K562 (cell line): ENCODE data around the gene SLC44A5. TPM values are rescaled to one million over a fixed set of nuclear protein-coding genes. Genes with fewer than 3 reads are reported as not detected.

Source experiments
- ATAC-seq: fragments of 200-7000 bp; cut with Tn5 transposase; 3 replicates; pipeline ENCODE4 v1.9.1; 2020; ENCODE audit warnings: moderate library complexity
- BruUV-seq: library from RNA; stranded (reverse); fragments of 400-500 nt; replicated peaks from 2 replicates; lab custom pipeline; 2021; lab: Mats Ljungman, UMichigan
- CTCF ChIA-PET: fragments of 300-600 bp; formaldehyde crosslinking; extraction: SDS; loops from one replicate; lab custom pipeline; 2021; ENCODE audit warnings: low intra/inter-chr PET ratio; lab: Yijun Ruan, JAX
- POLR2A ChIA-PET: fragments of 300-600, 350-650 bp; sonication (Branson Sonifier 250); formaldehyde crosslinking; extraction: SDS; loops from one replicate; lab custom pipeline; 2021; ENCODE audit warnings: antibody characterized with exemption, inconsistent platforms; lab: Yijun Ruan, JAX
- DNase-seq, 4 experiments: peaks; one replicate each; pipeline versions ENCODE4 v3.0.0 to v3.0.0-alpha.2; 2011 to 2018; ENCODE audit warnings: low spot score in 3 of 4, mixed read lengths in 3 of 4; ENCODE audit errors: extremely low read depth in 1 of 4
- FAIRE-seq: peaks from 2 replicates; lab custom pipeline; 2011; peaks lifted over from hg19 to GRCh38; lab: Jason Lieb, UNC
- H2AFZ ChIP-seq: 2 replicates; pipeline ENCODE4 v1.6.0; 2011; ENCODE audit warnings: low read depth, low read length, control low read depth, inconsistent platforms
- H3K27ac ChIP-seq: fragments of 200-600 bp; 3 replicates; pipeline ENCODE4 v1.8.0; 2011; ENCODE audit warnings: low read depth, mild to moderate bottlenecking, control low read depth, inconsistent platforms, low read length, moderate library complexity, mixed read lengths; ENCODE audit errors: extremely low read depth
- H3K27me3 ChIP-seq, 2 experiments: fragments of 300-600 bp in 1 of 2; 2 replicates in 1 of 2; 3 replicates in 1 of 2; pipeline versions ENCODE4 v1.6.0 to v1.8.0; 2011; ENCODE audit warnings: inconsistent platforms in 2 of 2, low read length in 2 of 2, mild to moderate bottlenecking in 1 of 2, mixed read lengths in 1 of 2, moderate library complexity in 1 of 2; ENCODE audit not compliant: control insufficient read depth in 2 of 2, insufficient read depth in 2 of 2
- H3K36me3 ChIP-seq: fragments of 300-600 bp; 3 replicates; pipeline ENCODE4 v1.8.0; 2011; ENCODE audit warnings: mild to moderate bottlenecking, low read length, inconsistent platforms; ENCODE audit not compliant: control insufficient read depth, insufficient read depth
- H3K4me1 ChIP-seq, 2 experiments: fragments of 200-600 bp in 1 of 2; replicated peaks in 1 of 2; 2 replicates in 1 of 2; 3 replicates in 1 of 2; pipeline versions ENCODE4 v1.5.1 to v1.8.0; 2011; ENCODE audit warnings: inconsistent platforms in 2 of 2, low read length in 2 of 2, mild to moderate bottlenecking in 1 of 2, mixed read lengths in 1 of 2, moderate library complexity in 1 of 2; ENCODE audit not compliant: control insufficient read depth in 2 of 2, insufficient read depth in 2 of 2
- H3K4me2 ChIP-seq: 2 replicates; pipeline ENCODE4 v1.6.1; 2011; ENCODE audit warnings: low read length, control low read depth, inconsistent platforms, mixed read lengths; ENCODE audit not compliant: insufficient read depth
- H3K4me3 ChIP-seq: fragments of 200-600 bp; sonication (generic), shearing (Covaris generic); 2 replicates; pipeline ENCODE4 v1.5.1; 2016; ENCODE audit warnings: control low read depth, inconsistent platforms
- H3K79me2 ChIP-seq: fragments of 200-600 bp; 3 replicates; pipeline ENCODE4 v1.8.0; 2011; ENCODE audit warnings: low read length, inconsistent platforms; ENCODE audit not compliant: control insufficient read depth, insufficient read depth
- H3K9ac ChIP-seq, 2 experiments: 2 replicates each; pipeline versions ENCODE4 v1.6.0 to v1.6.1; 2011; ENCODE audit warnings: low read depth in 2 of 2, low read length in 2 of 2, control low read depth in 1 of 2, inconsistent platforms in 1 of 2, mild to moderate bottlenecking in 1 of 2, mixed read lengths in 1 of 2; ENCODE audit not compliant: insufficient read depth in 1 of 2
- H3K9me1 ChIP-seq: one replicate; pipeline ENCODE4 v1.6.0; 2011; ENCODE audit warnings: inconsistent platforms, mild to moderate bottlenecking, low read length, moderate library complexity; ENCODE audit not compliant: control insufficient read depth, insufficient read depth
- H3K9me3 ChIP-seq: replicated peaks from 2 replicates; pipeline ENCODE4 v1.5.1; 2011; ENCODE audit warnings: low read depth, low read length, inconsistent platforms; ENCODE audit not compliant: control insufficient read depth, insufficient read depth
- H4K20me1 ChIP-seq: replicated peaks from 2 replicates; pipeline ENCODE4 v1.6.1; 2011; ENCODE audit warnings: low read length, inconsistent platforms, mixed read lengths; ENCODE audit not compliant: control insufficient read depth, insufficient read depth
- FOXJ2 ChIP-seq: fragments of 200-800 bp; sonication (Bioruptor generic); IDR thresholded peaks from 2 replicates; pipeline ENCODE4 v1.6.1; 2016; ENCODE audit warnings: missing genetic modification characterization, missing compliant biosample characterization
- ZNF277 ChIP-seq: fragments of 250-450 bp; sonication (Bioruptor Pico); IDR thresholded peaks from 2 replicates; pipeline ENCODE4 v1.8.0; 2022; ENCODE audit warnings: inconsistent platforms, mild to moderate bottlenecking, moderate library complexity, borderline replicate concordance
- ZNF639 ChIP-seq, 2 experiments: fragments of 200-800 bp in 1 of 2; sonication (Bioruptor generic) in 1 of 2; sonication (generic) in 1 of 2; formaldehyde crosslinking in 1 of 2; IDR thresholded peaks in 1 of 2; conservative IDR thresholded peaks in 1 of 2; 2 replicates each; pipeline versions ENCODE4 v1.5.0 to v1.6.1; 2016 to 2020; ENCODE audit warnings: missing compliant biosample characterization in 1 of 2, missing genetic modification characterization in 1 of 2, missing genetic modification reagents in 1 of 2
- ZNF655 ChIP-seq: fragments of 250-450 bp; sonication (Bioruptor Pico); IDR thresholded peaks from 2 replicates; pipeline ENCODE4 v1.5.0; 2021
- WGBS: fragments of 100-300 bp; shearing (Covaris generic); methylation state at CpG from one replicate; pipeline ENCODE4 v1.1.6; 2016; ENCODE audit warnings: low coverage, mixed read lengths; ENCODE audit not compliant: insufficient coverage; ENCODE audit errors: missing lambda C conversion rate; 5-methylcytosine and 5-hydroxymethylcytosine counted together
- in situ Hi-C: fragments of 300-500 bp; cut with MboI; formaldehyde crosslinking; loops from 4 replicates; pipeline ENCODE4 v1.15.0; 2018; ENCODE audit warnings: inconsistent platforms, mixed read lengths
- intact Hi-C: fragments of 100-400 bp; cut with micrococcal nuclease; formaldehyde crosslinking; loops from 2 replicates; pipeline ENCODE4 v1.14.2; 2022
- polyA plus RNA-seq, 8 experiments: library from polyadenylated mRNA; depleted of rRNA in 4 of 8; stranded (reverse) in 5 of 8; unstranded in 3 of 8; fragments of >200 nt; fragmentation: Nextera tagmentation in 2 of 8; fragmentation: Illumina TruSeq in 1 of 8; extraction: Ambion mirVana in 2 of 8; extraction: Trizol in 1 of 8; gene quantifications; 2 replicates each; pipeline versions ENCODE4 v1.2.1 to v1.2.3, GENCODE V29; 2011 to 2014; ENCODE audit warnings: inconsistent platforms in 1 of 8, missing spikeins in 1 of 8
- total RNA-seq, 7 experiments: library from RNA; depleted of rRNA in 6 of 7; stranded (reverse); fragments of >200 nt in 6 of 7; fragmentation: Illumina TruSeq in 2 of 7; extraction: Trizol in 2 of 7; gene quantifications; 2 replicates each; pipeline versions ENCODE4 v1.2.1 to v1.2.3, GENCODE V29; 2011 to 2021; ENCODE audit warnings: low replicate concordance in 1 of 7
- TF ChIP-seq, protein P1 (sequence below): fragments of 250-450 bp; sonication (Bioruptor Pico); IDR thresholded peaks from 2 replicates; pipeline ENCODE4 v1.8.0; 2022; ENCODE audit warnings: moderate library complexity, mild to moderate bottlenecking, inconsistent platforms

Gene SLC44A5
- total and polyA plus RNA-seq, 9 of the 15 experiments (the other 6 are each of a cell fraction or from before 2014, with no cell fraction given) = 1.2 to 10.1 (median 3.2) TPM

- no peaks in the 10 kb centered on the region for H3K9me3 ChIP-seq
- no peaks in the 10 kb centered on the region for H3K9me1 ChIP-seq
- H3K4me3 ChIP-seq = no peak overlapping the region
- no peaks in the 10 kb centered on the region for H3K27me3 ChIP-seq
- no peak overlapping the region for H2AFZ ChIP-seq
- 43% methylated on average over 3 of the region's 3 CpGs for WGBS
- CTCF ChIA-PET = no interaction called here
- no peak for DNase-seq
- no TSS peak for BruUV-seq
- H3K79me2 ChIP-seq = no peaks in the 10 kb centered on the region
- no peak for ATAC-seq
- POLR2A ChIA-PET = interaction anchor here (0.6 kb wide), 1 partner anchor 314 kb away, joined by 3 read pairs; no protein-coding TSS in a partner anchor
- no peak overlapping the region for H3K9ac ChIP-seq
- H3K4me1 ChIP-seq = peaks cover 0 to 7% of the 10 kb centered on the region in 2 experiments; a peak in 2 of 5 replicates
- H4K20me1 ChIP-seq = no peaks in the 10 kb centered on the region
- in situ Hi-C loops = no loop called here
- no peak overlapping the region for H3K27ac ChIP-seq
- TF ChIP-seq ZNF277 (CRISPR knock-in tag) (no peak), ZNF639 (CRISPR knock-in tag; conservative IDR thresholded peaks at IDR 0.05 in 1 of 2, IDR thresholded peaks at IDR 0.05 in 1 of 2) (no peak), ZNF655 (no peak), FOXJ2 (tag) (no peak)
- TF ChIP-seq, protein P1, sequence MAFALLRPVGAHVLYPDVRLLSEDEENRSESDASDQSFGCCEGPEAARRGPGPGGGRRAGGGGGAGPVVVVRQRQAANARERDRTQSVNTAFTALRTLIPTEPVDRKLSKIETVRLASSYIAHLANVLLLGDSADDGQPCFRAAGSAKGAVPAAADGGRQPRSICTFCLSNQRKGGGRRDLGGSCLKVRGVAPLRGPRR (CRISPR knock-in tag) = no peak
- TF ChIP-seq, all 486 proteins: peak for 0
- no peak for FAIRE-seq
- Histone ChIP-seq H3K4me2 (no peak overlapping the region), H3K36me3 (no peaks in the 10 kb centered on the region)
- intact Hi-C loops = no loop called here
These were observed 269.4 kb downstream of the SLC44A5 start for GRCh38 chr1:75341537-75341936.
